ENCODE results near the gene NOX3.
"Not testable (repeated sequence)": the region's sequence is repeated elsewhere in the genome, so short reads cannot be mapped to it uniquely, and the experiment has no call there.

The NOX3 gene, protein sequence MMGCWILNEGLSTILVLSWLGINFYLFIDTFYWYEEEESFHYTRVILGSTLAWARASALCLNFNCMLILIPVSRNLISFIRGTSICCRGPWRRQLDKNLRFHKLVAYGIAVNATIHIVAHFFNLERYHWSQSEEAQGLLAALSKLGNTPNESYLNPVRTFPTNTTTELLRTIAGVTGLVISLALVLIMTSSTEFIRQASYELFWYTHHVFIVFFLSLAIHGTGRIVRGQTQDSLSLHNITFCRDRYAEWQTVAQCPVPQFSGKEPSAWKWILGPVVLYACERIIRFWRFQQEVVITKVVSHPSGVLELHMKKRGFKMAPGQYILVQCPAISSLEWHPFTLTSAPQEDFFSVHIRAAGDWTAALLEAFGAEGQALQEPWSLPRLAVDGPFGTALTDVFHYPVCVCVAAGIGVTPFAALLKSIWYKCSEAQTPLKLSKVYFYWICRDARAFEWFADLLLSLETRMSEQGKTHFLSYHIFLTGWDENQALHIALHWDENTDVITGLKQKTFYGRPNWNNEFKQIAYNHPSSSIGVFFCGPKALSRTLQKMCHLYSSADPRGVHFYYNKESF

DNA sequence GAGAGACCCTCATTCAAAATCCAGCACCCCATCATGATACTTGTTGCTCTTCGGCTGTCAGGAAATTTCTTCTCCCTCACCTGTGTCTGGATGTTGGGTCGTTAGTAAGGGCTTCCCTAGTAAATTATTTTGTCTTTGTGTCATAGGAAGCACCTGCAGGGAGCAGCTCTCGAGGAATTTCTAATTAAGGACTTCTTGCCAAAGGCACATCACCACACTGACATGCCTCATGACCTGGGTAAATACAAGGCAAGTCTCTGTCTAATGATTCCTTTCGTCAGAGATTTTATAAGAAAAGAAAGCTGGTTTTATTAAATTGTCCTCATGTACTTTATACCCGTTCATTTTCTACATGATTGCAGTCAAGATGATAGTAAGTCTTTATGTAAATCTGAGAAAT is at the start of gene NOX3:
NOX3 (minus strand) TSS at position 74 of the 400 bp plus-strand sequence; CDS start at position 35, 39 bp downstream.
- DNase-seq, result no peak

DNA sequence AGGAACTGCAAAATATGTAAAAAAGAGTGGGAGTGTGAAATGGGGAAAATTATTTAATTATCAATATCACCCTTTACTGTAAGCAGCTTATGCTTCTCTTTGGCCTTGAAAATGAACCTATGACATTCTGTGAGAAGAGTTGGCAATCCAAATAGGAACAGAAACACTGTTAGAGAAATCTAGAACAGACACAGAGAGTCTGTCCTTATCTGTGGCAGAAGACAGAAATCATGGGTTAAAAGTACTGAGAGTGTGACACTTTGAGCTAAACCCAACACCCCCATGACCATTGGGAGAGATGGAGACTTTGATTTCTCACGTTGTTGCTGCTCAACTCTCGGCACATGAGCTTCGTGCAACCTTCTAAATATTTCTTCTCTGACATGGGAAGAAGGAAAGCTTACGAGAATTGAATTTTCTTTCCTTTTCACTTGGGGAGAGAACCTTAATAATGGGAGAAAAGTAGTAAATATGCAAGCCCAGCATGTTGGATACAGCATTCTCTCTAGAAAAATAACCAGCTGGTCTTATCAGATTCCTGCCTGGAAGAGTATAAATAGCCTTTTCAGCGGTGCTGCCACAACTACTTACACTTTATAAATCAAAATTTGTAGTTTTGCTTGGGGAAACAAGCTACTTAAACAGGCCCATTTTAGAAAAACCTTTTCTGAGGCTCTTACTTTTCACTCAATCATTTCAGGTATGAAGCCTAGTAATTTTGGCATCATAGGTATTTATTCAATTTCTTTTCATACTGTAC is 49.4 kb upstream of the NOX3 start:
- no peak for DNase-seq

DNA sequence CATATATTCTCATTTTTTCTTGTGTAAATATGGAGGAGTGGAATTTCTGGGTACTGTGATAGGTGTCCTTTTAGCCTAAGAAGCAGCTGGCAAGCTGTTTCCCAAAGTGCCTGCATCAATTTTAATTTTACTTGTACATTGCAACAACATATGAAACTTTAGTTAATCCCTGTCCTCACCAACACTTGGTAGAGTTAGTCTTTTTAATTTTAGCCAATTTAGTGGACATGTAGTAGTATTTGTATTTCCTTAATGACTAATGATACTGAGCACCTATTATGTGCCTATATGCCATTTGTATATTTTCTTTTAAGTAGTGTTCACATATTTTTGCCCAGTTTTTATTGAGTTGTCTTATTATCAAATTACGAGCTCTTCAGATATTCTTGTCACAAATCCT is 46.8 kb upstream of the NOX3 start:
- no peak for DNase-seq

DNA sequence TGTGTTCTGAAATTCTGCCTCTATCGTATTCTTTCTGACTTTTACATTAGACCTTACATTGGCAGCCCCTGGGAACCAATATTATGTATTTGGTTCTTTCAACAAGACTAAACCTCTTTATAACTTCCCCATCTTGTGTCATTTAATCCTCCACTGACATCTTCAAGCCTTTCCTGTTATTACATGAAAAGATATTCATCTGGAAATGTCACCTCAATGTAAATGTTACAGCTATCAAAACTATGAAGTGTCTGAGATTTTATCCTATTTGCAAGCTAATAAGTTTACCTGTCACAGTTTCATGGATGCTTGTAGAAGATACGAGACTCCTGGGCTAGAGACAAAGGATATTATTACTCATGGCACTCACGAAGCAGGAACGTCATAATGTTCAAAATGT is 43.9 kb upstream of the NOX3 start:
- DNase-seq, result no peak

DNA sequence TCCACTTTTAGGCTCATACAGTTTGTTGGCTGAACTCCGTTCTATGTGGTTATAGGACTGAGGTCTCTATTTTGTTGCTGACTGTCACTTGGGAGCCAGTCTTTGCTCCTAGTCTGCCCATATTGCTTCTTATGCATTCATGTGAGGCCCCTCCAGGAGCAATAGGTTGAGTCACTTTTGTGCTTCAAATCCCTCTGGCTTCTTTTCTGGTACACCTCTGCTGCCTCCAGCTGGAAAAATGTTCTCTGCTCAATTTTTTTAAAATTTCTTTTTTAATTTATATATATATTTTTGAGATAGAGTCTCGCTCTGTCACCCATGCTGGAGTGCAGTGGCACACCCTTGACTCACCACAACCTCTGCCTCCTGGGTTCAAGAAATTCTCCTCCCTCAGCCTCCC is 42.7 kb upstream of the NOX3 start:
- no peak for DNase-seq

DNA sequence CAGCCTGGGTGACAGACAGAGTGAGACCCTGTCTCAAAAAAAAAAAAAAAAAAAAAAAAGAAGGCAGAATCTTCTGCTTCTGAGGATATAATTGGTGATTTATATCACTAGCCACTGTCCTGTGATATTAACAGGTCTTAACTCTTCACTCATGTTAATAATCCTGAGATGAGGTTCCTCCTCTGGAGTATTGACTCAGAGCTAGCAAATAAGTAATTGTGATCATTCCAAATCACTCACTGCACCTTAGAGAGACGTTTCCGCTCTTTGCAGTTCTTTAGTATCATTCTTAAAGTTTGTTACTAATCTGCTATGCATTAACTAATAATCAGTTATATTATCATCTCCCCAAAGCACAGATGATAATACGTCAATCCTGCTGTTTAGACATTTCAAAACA is 41.6 kb upstream of the NOX3 start:
- DNase-seq, result no peak

DNA sequence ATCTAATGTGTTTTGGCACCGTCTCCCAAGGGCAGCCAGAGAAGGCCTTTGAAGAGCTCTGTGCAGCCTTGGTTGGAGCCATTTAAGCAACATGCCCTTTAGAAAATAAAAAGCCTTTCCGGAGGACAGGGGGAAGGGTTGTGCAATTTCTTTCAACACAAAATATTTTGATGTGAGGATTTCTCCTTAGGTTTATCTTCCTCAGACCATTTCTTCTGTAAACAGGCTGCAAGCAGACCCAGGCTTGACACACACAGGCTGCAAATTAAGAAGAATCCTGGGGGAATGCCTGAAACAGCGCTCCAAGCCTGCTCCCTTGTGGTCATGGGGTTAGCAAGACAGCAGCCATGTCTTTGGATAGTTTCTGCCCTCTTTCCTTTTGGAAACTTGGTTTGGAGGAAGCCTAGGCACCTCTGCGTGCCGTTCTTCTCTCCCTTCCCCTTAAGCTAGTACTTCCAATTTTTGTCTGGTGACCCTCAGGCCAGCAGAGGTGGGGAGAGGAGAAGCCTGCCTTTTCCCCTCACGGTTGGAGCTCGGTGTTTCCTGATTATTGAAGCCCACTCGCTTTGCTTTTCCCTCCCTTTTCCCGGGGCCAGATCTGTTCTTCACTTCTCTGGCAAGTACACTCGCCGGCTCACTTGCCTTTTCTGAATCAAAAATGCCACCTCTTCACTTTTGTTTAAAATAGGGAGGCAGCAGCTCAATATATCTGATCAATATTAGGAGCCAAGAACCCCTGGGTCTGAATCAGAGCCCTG is 39.6 kb upstream of the NOX3 start:
- no peak for DNase-seq

DNA sequence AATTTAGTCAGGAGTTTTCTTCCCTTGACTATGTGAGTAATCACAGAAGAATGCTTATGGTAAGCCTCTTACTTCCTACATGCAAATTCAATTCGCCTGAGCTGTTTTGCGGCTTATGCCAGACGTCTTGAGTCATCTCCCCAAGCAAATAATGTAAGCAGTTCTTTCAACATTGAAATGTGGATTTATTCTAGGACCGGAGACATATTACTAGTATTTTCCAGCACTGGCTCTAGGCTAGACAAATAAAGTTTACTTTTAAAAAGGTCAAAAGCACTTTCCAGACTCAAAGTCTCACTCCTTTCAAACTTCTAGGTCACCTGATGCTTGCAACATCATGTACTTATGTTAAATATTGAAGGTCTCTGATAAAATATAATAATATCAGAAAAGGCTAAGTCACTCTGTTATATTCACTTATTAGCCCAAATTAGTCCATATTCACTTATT is 38.1 kb upstream of the NOX3 start:
- no peak for DNase-seq

DNA sequence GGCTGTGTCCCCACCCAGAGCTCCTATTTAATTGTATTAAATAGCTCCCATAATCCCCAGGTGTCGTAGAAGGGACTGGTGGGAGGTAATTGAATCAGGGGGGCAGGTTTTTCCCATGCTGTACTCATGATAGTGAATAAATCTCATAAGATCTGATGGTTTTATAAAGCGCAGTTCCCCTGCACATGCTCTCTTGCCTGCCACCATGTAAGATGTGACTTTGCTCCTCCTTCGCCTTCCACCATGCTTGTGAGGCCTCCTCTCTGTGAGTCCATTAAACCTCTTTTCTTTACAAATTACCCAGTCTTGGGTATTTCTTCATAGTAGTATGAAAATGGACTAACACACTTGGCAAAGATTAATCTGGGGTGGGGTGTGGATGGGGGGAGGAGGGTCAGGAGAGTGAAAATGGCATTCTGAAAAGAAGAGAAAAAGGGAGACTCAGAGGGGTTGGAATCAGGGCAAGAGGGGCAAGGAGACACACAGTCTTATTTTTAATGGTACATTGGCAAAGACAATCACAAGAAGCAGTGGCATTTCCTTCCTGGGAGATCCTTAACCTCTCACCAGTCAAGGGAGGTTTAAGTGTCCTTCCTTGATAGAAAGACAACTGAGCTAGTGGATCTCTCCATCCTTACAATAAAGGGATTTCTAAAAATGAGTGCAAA is 37.5 kb upstream of the NOX3 start:
- DNase-seq, result no peak

DNA sequence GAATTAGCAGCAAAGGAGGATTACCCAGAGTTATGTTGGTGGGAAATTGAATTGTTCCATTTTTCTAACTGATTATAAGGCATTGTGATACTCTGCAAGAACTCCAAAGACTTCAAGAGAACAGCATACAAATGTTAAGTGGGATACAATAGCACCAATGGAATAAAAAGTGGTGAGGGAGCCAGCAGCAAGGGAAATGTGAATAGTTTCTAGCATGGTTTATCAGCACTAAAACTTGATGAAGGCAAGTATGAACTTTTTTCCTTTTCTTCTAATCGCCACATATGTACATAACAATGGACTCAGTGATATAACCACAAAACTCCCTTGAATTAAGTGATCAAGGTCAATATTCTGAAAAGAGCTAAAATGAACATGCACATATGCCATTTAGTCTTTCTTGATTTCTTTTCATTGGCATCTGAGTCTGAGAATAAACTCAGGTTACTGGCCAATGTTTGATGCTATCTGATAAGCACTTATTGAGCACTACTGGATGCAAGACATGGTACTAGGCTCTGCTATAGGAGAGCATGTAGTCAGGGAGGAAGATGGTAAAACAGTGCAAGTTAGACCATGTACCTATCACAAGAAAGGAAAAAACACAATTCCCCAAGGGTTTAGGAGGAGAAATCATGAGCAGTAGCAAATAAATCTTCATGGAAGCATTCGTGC is 36.6 kb upstream of the NOX3 start:
- DNase-seq, result no peak

DNA sequence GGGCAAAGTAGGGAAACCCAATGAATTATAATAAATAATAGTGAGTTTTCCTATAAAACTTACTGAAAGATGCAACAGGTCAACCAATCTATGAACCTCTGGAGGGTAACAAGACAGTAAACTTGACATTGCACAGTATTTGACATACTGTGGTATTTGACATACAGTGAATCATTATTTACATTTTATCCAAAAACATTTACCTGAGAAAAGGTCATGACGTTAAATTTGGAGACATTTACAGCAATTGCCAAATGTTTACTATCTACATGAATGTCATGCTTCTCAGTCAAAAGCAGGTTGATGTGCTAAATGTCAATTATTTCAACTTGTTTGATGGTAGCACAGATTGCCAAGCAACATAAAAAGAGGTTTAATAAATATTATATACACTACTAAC is 35.8 kb upstream of the NOX3 start:
- DNase-seq, result no peak

DNA sequence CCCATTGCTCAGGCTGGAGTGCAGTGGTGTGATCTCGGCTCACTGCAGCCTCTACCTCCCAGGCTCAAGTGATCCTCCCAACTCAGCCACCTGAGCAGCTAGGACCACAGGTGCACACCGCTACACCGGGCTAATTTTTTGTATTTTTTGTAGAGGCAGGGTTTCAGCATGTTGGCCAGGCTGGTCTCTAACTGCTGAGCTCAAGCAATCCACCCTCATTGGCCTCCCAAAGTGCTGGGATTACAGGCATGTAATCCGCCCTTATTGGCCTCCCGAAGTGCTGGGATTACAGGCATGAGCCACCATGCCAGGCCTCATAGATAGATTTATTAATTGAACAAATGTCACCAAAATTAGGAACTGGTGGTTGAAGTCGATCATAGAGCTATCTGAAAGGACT is 32.6 kb upstream of the NOX3 start:
- not testable (repeated sequence) for DNase-seq

DNA sequence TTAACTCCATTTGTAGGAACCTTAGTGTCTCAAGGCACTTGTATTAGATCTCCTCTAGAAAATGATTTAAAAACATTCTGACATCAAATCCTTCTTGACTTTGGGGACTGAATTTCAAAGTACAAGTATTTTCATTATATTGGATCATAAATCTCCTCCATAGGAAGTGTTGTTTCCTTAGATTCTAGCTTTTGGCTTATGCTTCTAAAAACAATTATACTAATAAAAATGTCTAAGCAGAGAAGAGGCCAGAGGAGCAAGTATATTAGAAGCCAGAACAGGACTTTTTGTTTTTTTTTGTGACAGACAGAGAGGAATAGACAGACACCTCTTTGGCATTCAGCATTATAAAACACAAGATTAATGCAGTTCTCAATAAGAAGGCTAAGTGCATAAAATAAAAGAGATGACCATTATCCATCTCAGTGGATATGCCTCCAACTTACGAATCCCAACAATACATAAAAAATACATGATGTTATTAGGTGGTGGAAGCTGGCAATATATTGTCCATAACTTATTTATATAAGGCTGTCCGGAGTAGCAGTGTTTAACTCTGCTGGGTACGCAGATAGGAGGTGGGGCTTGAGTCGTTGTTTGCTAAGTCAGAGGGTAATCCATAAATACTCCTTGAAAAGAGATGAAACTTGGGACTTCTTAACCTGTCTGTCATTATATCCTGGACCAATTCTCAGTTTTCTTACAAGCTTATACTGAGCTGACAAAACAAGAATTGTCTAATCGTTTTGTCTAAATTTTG is 31.9 kb upstream of the NOX3 start:
- no peak for DNase-seq

DNA sequence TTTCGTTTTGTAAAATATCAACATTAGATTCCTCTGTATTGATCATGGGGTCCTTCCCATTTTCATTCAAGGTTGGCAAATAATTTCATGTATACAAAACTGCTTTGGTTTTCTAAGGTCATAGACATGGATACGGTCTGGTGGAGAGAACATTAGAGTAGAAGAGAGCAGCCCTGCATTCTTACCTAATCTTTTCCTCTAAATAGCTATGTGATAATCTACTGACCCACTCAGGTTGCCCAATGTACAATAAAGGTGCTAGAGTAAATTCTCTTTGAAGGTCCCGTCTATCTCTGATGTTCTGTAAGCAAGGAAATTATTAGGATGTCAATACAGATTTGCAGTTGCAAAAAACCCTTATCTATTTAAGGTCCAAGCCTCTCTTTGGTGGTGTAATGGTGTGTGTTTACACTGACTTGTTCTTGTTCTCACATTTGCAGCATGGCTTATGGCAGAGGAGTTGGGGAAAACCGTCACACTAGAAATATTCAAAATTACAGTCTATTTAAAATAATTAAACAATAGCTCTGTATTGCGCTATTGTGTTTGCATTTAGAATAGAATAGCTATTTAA is 31.2 kb upstream of the NOX3 start:
- no peak for DNase-seq

DNA sequence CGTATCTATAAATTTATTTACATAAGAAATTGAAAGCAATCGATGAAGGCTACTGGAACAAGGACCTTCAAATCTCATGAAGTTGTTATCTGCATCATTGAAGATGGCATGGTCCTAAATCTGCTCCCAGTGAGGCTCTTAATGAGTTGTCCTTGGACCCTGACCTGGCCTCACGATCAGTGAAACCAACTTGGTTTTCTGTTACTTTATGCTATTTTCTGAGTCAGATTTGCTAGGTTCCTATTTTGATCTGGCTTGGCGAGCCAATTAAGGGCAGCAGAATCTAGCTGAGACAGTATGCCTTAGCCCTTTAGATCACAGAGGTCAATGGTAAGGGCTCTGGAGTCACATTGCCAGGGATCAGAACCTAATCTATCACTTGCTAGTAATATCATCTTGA is 30.1 kb upstream of the NOX3 start:
- no peak for DNase-seq

DNA sequence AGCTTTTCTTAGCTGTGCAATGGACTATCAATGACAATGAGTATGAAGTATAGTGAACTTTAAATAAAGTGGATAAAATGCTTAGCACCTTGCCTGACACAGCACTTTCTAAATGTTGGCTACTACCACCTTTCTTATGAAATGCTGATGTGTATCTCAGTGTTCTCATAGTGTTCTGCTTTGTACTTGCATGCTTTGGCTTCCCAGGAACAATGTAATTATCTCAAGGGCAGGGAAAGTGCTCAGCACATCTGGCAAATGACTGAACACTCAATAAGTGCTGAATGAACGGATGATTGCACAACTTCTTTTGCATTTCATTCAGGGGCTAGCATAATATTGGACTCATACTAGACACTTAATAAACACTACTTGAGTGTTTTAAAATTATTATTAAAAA is 28.2 kb upstream of the NOX3 start:
- DNase-seq, result no peak

DNA sequence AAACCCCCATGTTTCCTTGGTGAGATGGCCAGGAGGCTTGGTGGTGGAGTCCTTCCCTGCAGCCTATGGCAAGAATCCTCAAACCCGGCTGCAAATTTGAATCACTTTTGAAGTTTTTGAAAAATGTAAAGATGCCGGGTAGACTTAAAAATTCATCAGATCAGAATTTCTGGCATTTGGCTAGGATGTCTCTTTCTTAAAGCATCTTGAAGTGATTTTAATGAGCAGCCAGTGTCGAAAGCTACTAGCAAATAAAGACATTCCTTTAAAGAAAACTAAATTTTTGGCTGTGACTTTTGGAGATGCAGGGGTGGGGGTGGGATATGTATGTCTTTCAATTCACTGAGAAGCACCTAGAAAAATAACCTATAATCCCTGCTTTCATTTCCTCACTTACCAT is 25.6 kb upstream of the NOX3 start:
- no peak for DNase-seq

DNA sequence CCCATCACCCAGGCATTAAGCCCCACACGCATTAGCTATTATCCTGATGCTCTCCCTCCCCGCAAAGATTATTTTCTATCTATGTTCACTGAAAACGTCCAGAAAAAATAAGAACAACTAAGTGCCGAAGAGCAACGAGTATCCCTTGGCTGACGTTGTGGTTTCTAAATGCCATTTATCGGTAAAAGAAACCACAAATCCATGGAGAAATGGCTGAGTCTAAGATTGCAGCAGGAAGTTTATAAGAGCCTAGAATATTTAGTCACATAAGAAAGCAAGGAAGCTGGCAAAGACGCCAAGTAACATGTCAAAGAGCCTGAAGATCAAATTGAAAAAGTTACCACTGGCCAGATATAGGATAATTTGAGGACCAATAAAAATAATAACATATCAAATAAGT is 18.1 kb upstream of the NOX3 start:
- DNase-seq, result no peak

DNA sequence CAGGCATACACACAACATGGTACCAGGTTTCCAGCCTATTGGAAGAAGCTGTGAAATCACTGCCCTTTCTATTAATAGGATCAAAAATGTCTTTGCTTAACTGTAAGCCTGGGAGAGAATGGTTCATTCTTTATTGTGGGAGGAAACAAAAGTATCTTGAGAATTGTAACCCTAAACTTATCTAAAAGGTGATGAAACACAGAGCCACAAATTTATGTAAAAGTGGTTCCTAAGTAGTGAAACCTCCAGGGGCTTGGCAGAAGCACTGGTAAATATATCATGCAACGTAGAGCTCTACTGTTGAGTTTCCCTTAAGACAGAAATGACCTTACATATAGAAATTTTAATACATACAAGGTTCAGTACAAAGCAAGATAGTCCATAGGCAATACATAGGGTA is 17.2 kb upstream of the NOX3 start:
- no peak for DNase-seq

DNA sequence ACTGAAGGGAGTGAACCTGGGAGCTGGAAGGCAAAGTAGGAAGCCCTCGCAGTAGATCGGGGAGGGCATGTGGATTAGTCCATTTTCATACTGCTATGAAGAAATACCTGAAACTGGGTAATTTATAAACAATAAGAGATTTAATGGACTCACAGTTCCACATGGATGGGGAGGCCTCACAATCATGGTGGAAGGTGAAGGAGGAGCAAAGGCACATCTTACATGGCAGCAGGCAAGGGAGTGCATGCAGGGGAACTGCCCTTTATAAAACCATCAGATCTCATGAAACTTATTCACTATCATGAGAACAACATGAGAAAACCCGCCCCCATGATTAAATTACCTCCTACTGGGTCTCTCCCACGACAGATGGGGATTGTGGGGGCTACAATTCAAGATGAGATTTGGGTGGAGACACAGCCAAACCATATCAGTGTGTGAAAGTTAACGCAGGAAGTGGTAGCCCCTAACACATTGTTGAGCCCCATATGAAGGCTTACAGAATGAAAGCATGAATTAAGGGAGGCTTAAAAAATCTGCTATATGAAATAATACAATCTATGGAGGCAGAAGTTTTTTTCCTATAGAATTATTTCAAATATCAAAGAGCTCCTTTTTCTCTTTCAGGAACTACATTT is 15.5 kb upstream of the NOX3 start:
- DNase-seq, result not testable (repeated sequence)
